Stimulated activated CD8-positive, alpha-beta memory T cell treated with anti-CD3 and anti-CD28 coated beads, Interleukin-4, amount 100 ng/mL, for 48 hours (primary cell): Measurements from ENCODE around the gene ST3GAL3.
"Not testable (repeated sequence)": the region's sequence is repeated elsewhere in the genome, so short reads cannot be mapped to it uniquely, and the experiment has no call there.

Experiments
- DNase-seq: peaks from one replicate; pipeline ENCODE4 v3.0.0-alpha.2; 2020

The ST3GAL3 gene

GRCh38 chr1:43704838-43705237, 2.5 kb upstream of the ST3GAL3 start:
- no peak for DNase-seq

- peak; percentile 24 for DNase-seq
Measured at GRCh38 chr1:43705334-43705733, 2.0 kb upstream of the ST3GAL3 start.

- DNase-seq, result peak; percentile 31
Measured at GRCh38 chr1:43705982-43706597, 1.2 kb upstream of the ST3GAL3 start.

GRCh38 chr1:43706598-43707189, 642 bp upstream of the ST3GAL3 start:
- DNase-seq, result peak; percentile 50

GRCh38 chr1:43708002-43708410, 670 bp downstream of the ST3GAL3 start:
- DNase-seq, result no peak

- DNase-seq, result no peak
Measured at GRCh38 chr1:43711049-43711448, 3.7 kb downstream of the ST3GAL3 start.

- no peak for DNase-seq
Measured at GRCh38 chr1:43711524-43712386, 4.4 kb downstream of the ST3GAL3 start.

GRCh38 chr1:43716559-43717281, 9.4 kb downstream of the ST3GAL3 start:
- DNase-seq, result no peak

GRCh38 chr1:43719063-43719462, 11.7 kb downstream of the ST3GAL3 start:
- DNase-seq, result no peak

- DNase-seq, result not testable (repeated sequence)
Measured at GRCh38 chr1:43719670-43720419, 12.5 kb downstream of the ST3GAL3 start.

GRCh38 chr1:43722810-43723209, 15.5 kb downstream of the ST3GAL3 start:
- DNase-seq, result no peak

- DNase-seq, result no peak
Measured at GRCh38 chr1:43729816-43730463, 22.6 kb downstream of the ST3GAL3 start.

- DNase-seq, result no peak
Measured at GRCh38 chr1:43731867-43732531, 24.7 kb downstream of the ST3GAL3 start.

- no peak for DNase-seq
Measured at GRCh38 chr1:43736819-43737218, 29.5 kb downstream of the ST3GAL3 start.

GRCh38 chr1:43742026-43742425, 34.7 kb downstream of the ST3GAL3 start:
- DNase-seq, result no peak

GRCh38 chr1:43743206-43743605, 35.9 kb downstream of the ST3GAL3 start:
- no peak for DNase-seq

- no peak for DNase-seq
Measured at GRCh38 chr1:43747736-43748135, 40.4 kb downstream of the ST3GAL3 start.

GRCh38 chr1:43750083-43750482, 42.7 kb downstream of the ST3GAL3 start:
- DNase-seq, result no peak

GRCh38 chr1:43753422-43753821, 46.1 kb downstream of the ST3GAL3 start:
- no peak for DNase-seq

- DNase-seq, result no peak
Measured at GRCh38 chr1:43754892-43755291, 47.6 kb downstream of the ST3GAL3 start.

GRCh38 chr1:43757343-43758053, 50.2 kb downstream of the ST3GAL3 start:
- no peak for DNase-seq
